ENCODE data around the gene PIGM.

Gene PIGM

GRCh38 chr1:160076295-160076694 is 44.5 kb upstream of the PIGM start:
- no peak for TF ChIP-seq CTCF (IDR thresholded peaks at IDR 0.05; ENCODE audit: control insufficient read depth, extremely low read depth, insufficient read depth)
- H3K4me3 ChIP-seq (ENCODE audit: low read depth, low read length): no peak overlapping the region
- DNase-seq (ENCODE audit: low read depth): no peak

GRCh38 chr1:160075836-160076235 is 44.0 kb upstream of the PIGM start:
- no peak for DNase-seq (ENCODE audit: low read depth)
- H3K4me3 ChIP-seq (ENCODE audit: low read depth, low read length): no peak overlapping the region
- TF ChIP-seq CTCF (IDR thresholded peaks at IDR 0.05; ENCODE audit: control insufficient read depth, extremely low read depth, insufficient read depth): no peak

- no peak overlapping the region for H3K4me3 ChIP-seq (ENCODE audit: low read depth, low read length)
- DNase-seq (ENCODE audit: low read depth): no peak
- TF ChIP-seq CTCF (IDR thresholded peaks at IDR 0.05; ENCODE audit: control insufficient read depth, extremely low read depth, insufficient read depth): no peak
Measured at GRCh38 chr1:160074865-160075264, 43.1 kb upstream of the PIGM start.

DNA sequence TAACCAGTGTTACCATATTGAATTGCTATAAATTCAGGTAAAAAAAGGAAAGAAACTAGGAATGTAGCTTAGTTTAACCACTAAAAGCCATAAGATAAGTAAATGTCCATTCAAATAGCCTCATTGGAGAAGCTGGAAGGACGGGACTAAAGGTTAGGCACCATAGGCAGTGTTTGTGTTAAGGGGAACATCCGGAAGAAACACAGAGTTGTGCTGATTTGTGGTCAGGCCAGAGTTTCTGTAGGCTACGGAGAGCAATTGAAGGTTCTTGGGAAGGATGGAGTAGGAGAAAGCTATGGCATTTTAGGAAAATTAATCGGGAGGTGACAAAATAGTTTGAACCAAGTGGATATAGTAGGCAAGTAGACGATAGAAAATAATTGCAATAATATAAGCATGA is 39.5 kb upstream of the PIGM start:
- TF ChIP-seq CTCF (IDR thresholded peaks at IDR 0.05; ENCODE audit: control insufficient read depth, extremely low read depth, insufficient read depth): no peak
- H3K4me3 ChIP-seq (ENCODE audit: low read depth, low read length): no peak overlapping the region

GRCh38 chr1:160070243-160071163 is 38.7 kb upstream of the PIGM start:
- peak; percentile 30 for DNase-seq (ENCODE audit: low read depth)
- no peak for TF ChIP-seq CTCF (IDR thresholded peaks at IDR 0.05; ENCODE audit: control insufficient read depth, extremely low read depth, insufficient read depth)
- peak overlapping the region; percentile 47 for H3K4me3 ChIP-seq (ENCODE audit: low read depth, low read length)

More for the DNA sequence above, 39.5 kb upstream of the PIGM start:
- no peak for DNase-seq (ENCODE audit: low read depth)

GRCh38 chr1:160069460-160070231 is 37.9 kb upstream of the PIGM start, which contains the start of gene KCNJ10:
Gene KCNJ10, minus strand, starts transcription at chr1:160070160. Its CDS starts 27,628 bp downstream, at chr1:160042532.
- peak within 1 kb of the TSS; percentile 47 for H3K4me3 ChIP-seq (ENCODE audit: low read depth, low read length)
- no peak for TF ChIP-seq CTCF (IDR thresholded peaks at IDR 0.05; ENCODE audit: control insufficient read depth, extremely low read depth, insufficient read depth)
- DNase-seq (ENCODE audit: low read depth): no peak
